Measurements from ENCODE around the gene DNAJC18.

Gene DNAJC18

GRCh38 chr5:139461698-139462097 is 22.4 kb upstream of the DNAJC18 start:
- H3K27ac ChIP-seq: peak overlapping the region; percentile 43
- in situ Hi-C loops (cut with HindIII; ENCODE audit: low pct_ligation_motif_present, low sequenced_read_pairs): no loop called here
- H3K27me3 ChIP-seq (replicated peaks): no peaks in the 10 kb centered on the region
- H3K36me3 ChIP-seq (replicated peaks): peaks cover 3% of the 10 kb centered on the region
- peak; percentile 7 for TF ChIP-seq CTCF (IDR thresholded peaks at IDR 0.05; ENCODE audit: low read depth, low read length, missing control alignments)
- no peak overlapping the region for H3K4me3 ChIP-seq (ENCODE audit: low read depth, low read length)
- peak; percentile 68 for DNase-seq

GRCh38 chr5:139461176-139461575 is 21.9 kb upstream of the DNAJC18 start:
- TF ChIP-seq CTCF (IDR thresholded peaks at IDR 0.05; ENCODE audit: low read depth, low read length, missing control alignments): no peak
- no peak overlapping the region for H3K4me3 ChIP-seq (ENCODE audit: low read depth, low read length)
- DNase-seq: no peak
- H3K27me3 ChIP-seq (replicated peaks): no peaks in the 10 kb centered on the region
- H3K36me3 ChIP-seq (replicated peaks): peaks cover 3% of the 10 kb centered on the region
- peak overlapping the region; percentile 43 for H3K27ac ChIP-seq
- in situ Hi-C loops (cut with HindIII; ENCODE audit: low pct_ligation_motif_present, low sequenced_read_pairs): no loop called here

GRCh38 chr5:139460455-139460854 is 21.1 kb upstream of the DNAJC18 start:
- TF ChIP-seq CTCF (IDR thresholded peaks at IDR 0.05; ENCODE audit: low read depth, low read length, missing control alignments): no peak
- in situ Hi-C loops (cut with HindIII; ENCODE audit: low pct_ligation_motif_present, low sequenced_read_pairs): no loop called here
- Histone ChIP-seq H3K27me3 (replicated peaks) (no peaks in the 10 kb centered on the region), H3K36me3 (replicated peaks) (peaks cover 3% of the 10 kb centered on the region), H3K4me3 (ENCODE audit: low read depth, low read length) (no peak overlapping the region), H3K27ac (peak overlapping the region; percentile 90)
- DNase-seq: no peak

GRCh38 chr5:139459451-139459934 is 20.2 kb upstream of the DNAJC18 start:
- Histone ChIP-seq H3K36me3 (replicated peaks) (peaks cover 3% of the 10 kb centered on the region), H3K27me3 (replicated peaks) (no peaks in the 10 kb centered on the region), H3K27ac (peak overlapping the region; percentile 90), H3K4me3 (ENCODE audit: low read depth, low read length) (no peak overlapping the region)
- peak; percentile 59 for DNase-seq
- TF ChIP-seq CTCF (IDR thresholded peaks at IDR 0.05; ENCODE audit: low read depth, low read length, missing control alignments): no peak
- in situ Hi-C loops (cut with HindIII; ENCODE audit: low pct_ligation_motif_present, low sequenced_read_pairs): no loop called here

GRCh38 chr5:139458580-139459407 is 19.5 kb upstream of the DNAJC18 start:
- in situ Hi-C loops (cut with HindIII; ENCODE audit: low pct_ligation_motif_present, low sequenced_read_pairs): no loop called here
- DNase-seq: peak; percentile 87
- peak overlapping the region; percentile 90 for H3K27ac ChIP-seq
- H3K36me3 ChIP-seq (replicated peaks): peaks cover 8% of the 10 kb centered on the region
- H3K4me3 ChIP-seq (ENCODE audit: low read depth, low read length): no peak overlapping the region
- H3K27me3 ChIP-seq (replicated peaks): no peaks in the 10 kb centered on the region
- no peak for TF ChIP-seq CTCF (IDR thresholded peaks at IDR 0.05; ENCODE audit: low read depth, low read length, missing control alignments)
